ENCODE results near the gene TPH2. TPM values are rescaled to one million over a fixed set of nuclear protein-coding genes. Genes with fewer than 3 reads are reported as not detected.

The TPH2 gene
- total RNA-seq, 4 donors from 2014 or later, result not detected

- no peak for DNase-seq
- Histone ChIP-seq H3K4me1 (no peaks in the 10 kb centered on the region), H3K36me3 (no peaks in the 10 kb centered on the region), H3K27ac (no peak overlapping the region), H3K9me3 (no peaks in the 10 kb centered on the region), H3K4me3 (no peak overlapping the region), H3K27me3 (no peaks in the 10 kb centered on the region)
- TF ChIP-seq CTCF (IDR thresholded peaks at IDR 0.05), result no peak
- no peak for TF ChIP-seq POLR2A (IDR thresholded peaks at IDR 0.05)
Measured at GRCh38 chr12:71958993-71959578, 20.4 kb downstream of the TPH2 start.

GRCh38 chr12:71967211-71967610 is 28.6 kb downstream of the TPH2 start:
- no peaks in the 10 kb centered on the region for H3K4me1 ChIP-seq
- no peak for TF ChIP-seq CTCF (IDR thresholded peaks at IDR 0.05)
- TF ChIP-seq POLR2A (IDR thresholded peaks at IDR 0.05), result no peak
- no peaks in the 10 kb centered on the region for H3K9me3 ChIP-seq
- DNase-seq, result no peak
- H3K4me3 ChIP-seq, result no peak overlapping the region
- no peak overlapping the region for H3K27ac ChIP-seq
- no peaks in the 10 kb centered on the region for H3K27me3 ChIP-seq
- no peaks in the 10 kb centered on the region for H3K36me3 ChIP-seq

GRCh38 chr12:71969330-71969729 is 30.7 kb downstream of the TPH2 start:
- Histone ChIP-seq H3K27me3 (no peaks in the 10 kb centered on the region), H3K9me3 (no peaks in the 10 kb centered on the region), H3K4me3 (no peak overlapping the region), H3K36me3 (no peaks in the 10 kb centered on the region), H3K4me1 (no peaks in the 10 kb centered on the region), H3K27ac (no peak overlapping the region)
- no peak for DNase-seq
- TF ChIP-seq POLR2A (IDR thresholded peaks at IDR 0.05), result no peak
- TF ChIP-seq CTCF (IDR thresholded peaks at IDR 0.05), result no peak

- Histone ChIP-seq H3K36me3 (no peaks in the 10 kb centered on the region), H3K4me1 (no peaks in the 10 kb centered on the region), H3K27me3 (no peaks in the 10 kb centered on the region), H3K4me3 (no peak overlapping the region), H3K27ac (no peak overlapping the region), H3K9me3 (no peaks in the 10 kb centered on the region)
- DNase-seq, result no peak
- TF ChIP-seq POLR2A (IDR thresholded peaks at IDR 0.05) (no peak), CTCF (IDR thresholded peaks at IDR 0.05) (no peak)
Measured at GRCh38 chr12:71970031-71970430, 31.4 kb downstream of the TPH2 start.

- Histone ChIP-seq H3K4me1 (no peaks in the 10 kb centered on the region), H3K9me3 (no peaks in the 10 kb centered on the region), H3K27ac (no peak overlapping the region), H3K27me3 (no peaks in the 10 kb centered on the region), H3K4me3 (no peak overlapping the region), H3K36me3 (no peaks in the 10 kb centered on the region)
- DNase-seq, result no peak
- no peak for TF ChIP-seq POLR2A (IDR thresholded peaks at IDR 0.05)
Measured at GRCh38 chr12:71972441-71973074, 33.9 kb downstream of the TPH2 start.

GRCh38 chr12:71973687-71974086 is 35.0 kb downstream of the TPH2 start:
- Histone ChIP-seq H3K4me3 (no peak overlapping the region), H3K27ac (no peak overlapping the region), H3K4me1 (no peaks in the 10 kb centered on the region), H3K36me3 (no peaks in the 10 kb centered on the region), H3K27me3 (no peaks in the 10 kb centered on the region), H3K9me3 (no peaks in the 10 kb centered on the region)
- DNase-seq, result no peak
- no peak for TF ChIP-seq POLR2A (IDR thresholded peaks at IDR 0.05)
- no peak for TF ChIP-seq CTCF (IDR thresholded peaks at IDR 0.05)

All from Peyer's patch (tissue), 4 donors.